ENCODE measurements around the gene ATL1.
"Not testable (repeated sequence)": the region's sequence is repeated elsewhere in the genome, so short reads cannot be mapped to it uniquely, and the experiment has no call there.

The ATL1 gene

GRCh38 chr14:50624947-50625346 is 65.0 kb downstream of the ATL1 start:
- not testable (repeated sequence) for H3K36me3 ChIP-seq (ENCODE audit: insufficient read depth, low read length); H3K9me3 ChIP-seq (ENCODE audit: control insufficient read depth, insufficient read depth, low read length); H3K9ac ChIP-seq (ENCODE audit: low read depth, low read length); H3K4me1 ChIP-seq (ENCODE audit: insufficient read depth, low read length)

GRCh38 chr14:50631408-50631821 is 71.5 kb downstream of the ATL1 start:
- Histone ChIP-seq H3K9ac (ENCODE audit: low read depth, low read length) (no peak overlapping the region), H3K36me3 (ENCODE audit: insufficient read depth, low read length) (no peaks in the 10 kb centered on the region), H3K9me3 (ENCODE audit: control insufficient read depth, insufficient read depth, low read length) (no peaks in the 10 kb centered on the region), H3K4me1 (ENCODE audit: insufficient read depth, low read length) (no peaks in the 10 kb centered on the region)

DNA sequence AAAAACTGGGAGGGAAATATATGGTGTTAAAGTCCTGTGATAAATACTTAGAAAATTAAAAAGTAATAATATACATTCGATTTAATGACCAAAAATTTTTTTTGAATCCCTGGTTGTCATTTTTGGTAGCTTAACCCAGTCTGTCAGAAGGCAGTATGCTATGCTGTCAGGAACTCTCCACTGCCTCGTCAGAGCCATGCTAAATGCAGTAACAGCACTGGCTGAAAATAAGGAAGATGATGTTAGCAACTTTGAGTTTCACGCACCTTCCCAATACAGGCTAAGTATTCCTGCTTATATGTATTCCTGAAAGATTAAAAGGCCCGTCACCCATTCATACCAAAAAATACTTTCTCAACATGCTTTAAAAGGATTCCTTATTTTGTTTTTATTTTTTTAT is 74.0 kb downstream of the ATL1 start:
- Histone ChIP-seq H3K4me1 (ENCODE audit: insufficient read depth, low read length) (no peaks in the 10 kb centered on the region), H3K9me3 (ENCODE audit: control insufficient read depth, insufficient read depth, low read length) (no peaks in the 10 kb centered on the region), H3K36me3 (ENCODE audit: insufficient read depth, low read length) (no peaks in the 10 kb centered on the region), H3K9ac (ENCODE audit: low read depth, low read length) (no peak overlapping the region)

DNA sequence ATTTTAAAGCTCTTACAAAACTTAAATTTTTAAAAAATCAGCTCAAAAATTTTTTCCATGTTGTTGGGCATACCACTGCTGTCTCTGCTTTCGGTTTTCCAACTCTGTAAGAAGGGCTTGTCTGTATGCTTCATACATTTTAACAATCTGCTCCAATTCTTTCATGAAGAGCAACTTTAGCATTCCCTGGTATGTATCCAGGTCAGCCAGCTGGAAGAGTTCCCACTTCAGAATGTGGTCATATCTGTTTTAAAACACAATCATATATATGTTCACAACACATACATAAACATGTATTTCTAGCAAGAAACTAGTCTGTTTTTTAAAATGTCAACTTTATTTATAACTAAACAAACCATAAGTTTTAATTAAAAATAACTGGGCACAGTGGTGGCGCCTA is 75.2 kb downstream of the ATL1 start:
- Histone ChIP-seq H3K9me3 (ENCODE audit: control insufficient read depth, insufficient read depth, low read length) (no peaks in the 10 kb centered on the region), H3K36me3 (ENCODE audit: insufficient read depth, low read length) (no peaks in the 10 kb centered on the region), H3K9ac (ENCODE audit: low read depth, low read length) (no peak overlapping the region), H3K4me1 (ENCODE audit: insufficient read depth, low read length) (no peaks in the 10 kb centered on the region; the same call in 1 of the 2 replicates)

DNA sequence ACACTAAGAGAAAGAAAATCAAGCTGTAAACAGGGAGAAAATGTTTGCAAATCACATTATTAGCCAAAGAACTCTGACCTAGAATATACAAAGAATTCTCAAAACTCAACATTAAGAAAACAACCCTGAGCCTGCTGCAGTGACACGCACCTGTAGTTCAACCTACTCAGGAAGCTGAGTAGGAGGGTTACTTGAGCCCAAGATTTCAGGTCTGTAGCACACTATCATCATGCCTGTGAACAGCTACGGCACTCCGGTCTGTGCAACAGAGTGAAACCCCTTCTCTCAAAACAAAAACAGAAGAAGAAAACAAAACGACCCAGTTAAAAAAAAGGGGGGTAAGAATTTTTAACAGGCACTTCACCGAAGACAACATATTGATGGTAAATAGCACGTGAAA is 87.3 kb downstream of the ATL1 start:
- H3K9ac ChIP-seq (ENCODE audit: low read depth, low read length): no peak overlapping the region
- no peaks in the 10 kb centered on the region for H3K4me1 ChIP-seq (ENCODE audit: insufficient read depth, low read length)
- H3K36me3 ChIP-seq (ENCODE audit: insufficient read depth, low read length): no peaks in the 10 kb centered on the region; the same call in 1 of the 2 replicates
- H3K9me3 ChIP-seq (ENCODE audit: control insufficient read depth, insufficient read depth, low read length): no peaks in the 10 kb centered on the region

- H3K9me3 ChIP-seq (ENCODE audit: control insufficient read depth, insufficient read depth, low read length): no peaks in the 10 kb centered on the region
- H3K4me1 ChIP-seq (ENCODE audit: insufficient read depth, low read length): no peaks in the 10 kb centered on the region
- no peak overlapping the region for H3K9ac ChIP-seq (ENCODE audit: low read depth, low read length)
Observed at GRCh38 chr14:50647753-50648152, 87.8 kb downstream of the ATL1 start.

GRCh38 chr14:50649691-50650090 is 89.7 kb downstream of the ATL1 start:
- no peaks in the 10 kb centered on the region; the same call in 1 of the 2 replicates for H3K36me3 ChIP-seq (ENCODE audit: insufficient read depth, low read length)
- no peaks in the 10 kb centered on the region for H3K4me1 ChIP-seq (ENCODE audit: insufficient read depth, low read length)
- no peak overlapping the region for H3K9ac ChIP-seq (ENCODE audit: low read depth, low read length)
- no peaks in the 10 kb centered on the region for H3K9me3 ChIP-seq (ENCODE audit: control insufficient read depth, insufficient read depth, low read length)

More at GRCh38 chr14:50647753-50648152, 87.8 kb downstream of the ATL1 start:
- H3K36me3 ChIP-seq (ENCODE audit: insufficient read depth, low read length): no peaks in the 10 kb centered on the region; the same call in 1 of the 2 replicates

GRCh38 chr14:50656776-50657175 is 96.8 kb downstream of the ATL1 start:
- peaks cover 5% of the 10 kb centered on the region; the same call in 1 of the 2 replicates for H3K9me3 ChIP-seq (ENCODE audit: control insufficient read depth, insufficient read depth, low read length)
- no peak overlapping the region for H3K9ac ChIP-seq (ENCODE audit: low read depth, low read length)
- H3K36me3 ChIP-seq (ENCODE audit: insufficient read depth, low read length): peaks cover 15% of the 10 kb centered on the region
- H3K4me1 ChIP-seq (ENCODE audit: insufficient read depth, low read length): peaks cover 15% of the 10 kb centered on the region

GRCh38 chr14:50657753-50658152 is 97.8 kb downstream of the ATL1 start:
- Histone ChIP-seq H3K9ac (ENCODE audit: low read depth, low read length) (peak overlapping the region; percentile 1; the same call in 1 of the 2 replicates), H3K36me3 (ENCODE audit: insufficient read depth, low read length) (peaks cover 15% of the 10 kb centered on the region)

GRCh38 chr14:50658203-50658602 is 98.3 kb downstream of the ATL1 start:
- Histone ChIP-seq H3K9ac (ENCODE audit: low read depth, low read length) (peak overlapping the region; percentile 1; the same call in 1 of the 2 replicates), H3K36me3 (ENCODE audit: insufficient read depth, low read length) (peaks cover 15% of the 10 kb centered on the region), H3K9me3 (ENCODE audit: control insufficient read depth, insufficient read depth, low read length) (peaks cover 5% of the 10 kb centered on the region; the same call in 1 of the 2 replicates), H3K4me1 (ENCODE audit: insufficient read depth, low read length) (peaks cover 15% of the 10 kb centered on the region)

More at GRCh38 chr14:50657753-50658152, 97.8 kb downstream of the ATL1 start:
- Histone ChIP-seq H3K9me3 (ENCODE audit: control insufficient read depth, insufficient read depth, low read length) (peaks cover 5% of the 10 kb centered on the region; the same call in 1 of the 2 replicates), H3K4me1 (ENCODE audit: insufficient read depth, low read length) (peaks cover 15% of the 10 kb centered on the region)

- H3K9ac ChIP-seq (ENCODE audit: low read depth, low read length): no peak overlapping the region
- H3K9me3 ChIP-seq (ENCODE audit: control insufficient read depth, insufficient read depth, low read length): peaks cover 5% of the 10 kb centered on the region; the same call in 1 of the 2 replicates
- peaks cover 15% of the 10 kb centered on the region for H3K4me1 ChIP-seq (ENCODE audit: insufficient read depth, low read length)
- peaks cover 15% of the 10 kb centered on the region for H3K36me3 ChIP-seq (ENCODE audit: insufficient read depth, low read length)
Observed at GRCh38 chr14:50659327-50659974, 99.5 kb downstream of the ATL1 start.

- H3K36me3 ChIP-seq (ENCODE audit: insufficient read depth, low read length): peaks cover 17% of the 10 kb centered on the region
- not testable (repeated sequence) for H3K9ac ChIP-seq (ENCODE audit: low read depth, low read length); H3K4me1 ChIP-seq (ENCODE audit: insufficient read depth, low read length); H3K9me3 ChIP-seq (ENCODE audit: control insufficient read depth, insufficient read depth, low read length)
Observed at GRCh38 chr14:50664579-50664978, 104.6 kb downstream of the ATL1 start.

DNA sequence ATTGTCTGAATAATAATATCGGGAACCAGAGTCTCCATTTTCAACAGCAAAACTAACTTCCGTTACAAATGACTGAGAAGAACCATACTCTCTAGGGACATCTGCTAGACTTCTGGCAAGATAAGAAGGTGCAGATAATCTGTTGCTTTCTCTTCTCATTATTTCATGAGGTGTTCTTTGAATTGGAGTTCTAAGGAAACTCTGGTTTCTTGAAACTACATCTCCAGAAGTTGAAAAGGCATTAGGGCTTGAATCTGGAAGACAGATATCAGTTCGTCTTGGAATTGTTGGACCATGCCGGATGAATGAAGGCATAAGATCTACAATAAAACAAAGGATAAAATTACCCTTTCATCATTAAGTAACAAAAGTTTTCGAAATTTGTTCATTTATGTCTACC is 105.4 kb downstream of the ATL1 start:
- H3K36me3 ChIP-seq (ENCODE audit: insufficient read depth, low read length): peaks cover 15% of the 10 kb centered on the region
- H3K9ac ChIP-seq (ENCODE audit: low read depth, low read length): peak overlapping the region; percentile 94; the same call in 1 of the 2 replicates
- not testable (repeated sequence) for H3K9me3 ChIP-seq (ENCODE audit: control insufficient read depth, insufficient read depth, low read length)
- H3K4me1 ChIP-seq (ENCODE audit: insufficient read depth, low read length): peaks cover 14% of the 10 kb centered on the region

DNA sequence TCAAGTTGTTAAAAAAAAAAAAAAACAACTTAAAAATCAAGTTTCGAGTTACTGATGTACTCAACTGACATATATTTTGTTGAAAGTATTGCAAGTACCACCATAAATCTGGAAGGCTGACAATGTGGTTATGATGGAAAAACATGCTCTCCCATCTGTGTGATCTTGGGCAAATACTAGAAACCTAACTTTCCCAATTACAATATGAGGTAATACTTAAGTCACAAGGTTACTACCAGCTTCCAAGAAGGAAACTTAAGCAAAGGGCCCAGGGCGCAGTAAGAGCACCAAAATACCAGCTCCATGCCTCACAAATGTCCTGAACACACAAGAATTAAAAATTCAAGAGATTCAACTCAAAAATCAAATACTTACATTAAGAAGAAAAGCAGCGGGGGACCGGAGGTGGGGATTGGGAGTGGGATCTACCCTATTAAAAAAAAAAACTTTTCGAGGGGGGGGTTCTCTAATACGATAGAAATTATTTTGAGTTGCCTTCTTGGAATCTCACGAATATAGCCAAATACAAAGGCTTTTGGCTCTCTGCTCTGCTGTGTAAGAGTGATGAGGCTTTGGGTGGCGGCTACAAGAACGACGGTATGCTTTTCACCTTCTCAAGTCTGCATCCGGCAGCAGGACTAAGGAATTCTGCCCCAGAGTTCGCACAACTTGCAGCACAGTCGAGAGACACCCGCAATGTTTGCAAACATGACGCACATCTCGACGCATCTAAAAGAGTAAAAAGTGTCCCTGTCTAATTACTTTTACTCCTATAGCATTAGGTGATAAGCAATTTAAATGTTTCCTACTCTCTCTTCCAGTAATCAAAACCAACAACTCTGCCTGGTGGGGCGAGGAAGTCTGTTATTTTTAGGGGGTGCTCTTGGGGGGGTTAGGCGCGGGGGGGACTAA is 107.1 kb downstream of the ATL1 start:
- Histone ChIP-seq H3K9ac (ENCODE audit: low read depth, low read length) (peak overlapping the region; percentile 94), H3K9me3 (ENCODE audit: control insufficient read depth, insufficient read depth, low read length) (no peaks in the 10 kb centered on the region), H3K4me1 (ENCODE audit: insufficient read depth, low read length) (peaks cover 15% of the 10 kb centered on the region), H3K36me3 (ENCODE audit: insufficient read depth, low read length) (peaks cover 2% of the 10 kb centered on the region; the same call in 1 of the 2 replicates)

Measured in ES-I3 (cell line).